ENCODE results near the gene ABCF2. TPM values are rescaled to one million over a fixed set of nuclear protein-coding genes. Genes with fewer than 3 reads are reported as not detected.

Gene ABCF2
- total RNA-seq, 1 donor from 2014 or later, result 37.8 TPM

- no peak overlapping the region for H3K4me3 ChIP-seq (ENCODE audit: low read depth, low read length)
- no peak for DNase-seq (ENCODE audit: low read depth)
- TF ChIP-seq CTCF (conservative IDR thresholded peaks at IDR 0.05; ENCODE audit: low read depth, low read length), result no peak
Observed at GRCh38 chr7:151201751-151202150, 25.3 kb downstream of the ABCF2 start.

- no peak for DNase-seq (ENCODE audit: low read depth)
- H3K4me3 ChIP-seq (ENCODE audit: low read depth, low read length), result no peak overlapping the region
- TF ChIP-seq CTCF (conservative IDR thresholded peaks at IDR 0.05; ENCODE audit: low read depth, low read length), result no peak
Observed at GRCh38 chr7:151201344-151201743, 25.7 kb downstream of the ABCF2 start.

- DNase-seq (ENCODE audit: low read depth), result no peak
- TF ChIP-seq CTCF (conservative IDR thresholded peaks at IDR 0.05; ENCODE audit: low read depth, low read length), result no peak
- no peak overlapping the region for H3K4me3 ChIP-seq (ENCODE audit: low read depth, low read length)
Observed at GRCh38 chr7:151198945-151199848, 27.8 kb downstream of the ABCF2 start.

GRCh38 chr7:151197932-151198331, 29.1 kb downstream of the ABCF2 start:
- no peak for DNase-seq (ENCODE audit: low read depth)
- TF ChIP-seq CTCF (conservative IDR thresholded peaks at IDR 0.05; ENCODE audit: low read depth, low read length), result no peak
- H3K4me3 ChIP-seq (ENCODE audit: low read depth, low read length), result no peak overlapping the region

GRCh38 chr7:151195616-151196450, 31.2 kb downstream of the ABCF2 start:
- H3K4me3 ChIP-seq (ENCODE audit: low read depth, low read length), result no peak overlapping the region
- no peak for DNase-seq (ENCODE audit: low read depth)
- no peak for TF ChIP-seq CTCF (conservative IDR thresholded peaks at IDR 0.05; ENCODE audit: low read depth, low read length)

- TF ChIP-seq CTCF (conservative IDR thresholded peaks at IDR 0.05; ENCODE audit: low read depth, low read length), result no peak
- no peak overlapping the region for H3K4me3 ChIP-seq (ENCODE audit: low read depth, low read length)
- no peak for DNase-seq (ENCODE audit: low read depth)
Observed at GRCh38 chr7:151194188-151194587, 32.8 kb downstream of the ABCF2 start.

All from epithelial cell of proximal tubule (primary cell).